ENCODE measurements around the gene GFER. TPM values are rescaled to one million over a fixed set of nuclear protein-coding genes. Genes with fewer than 3 reads are reported as not detected.

The GFER gene
- total RNA-seq, 1 donor = 8.7 TPM

DNA sequence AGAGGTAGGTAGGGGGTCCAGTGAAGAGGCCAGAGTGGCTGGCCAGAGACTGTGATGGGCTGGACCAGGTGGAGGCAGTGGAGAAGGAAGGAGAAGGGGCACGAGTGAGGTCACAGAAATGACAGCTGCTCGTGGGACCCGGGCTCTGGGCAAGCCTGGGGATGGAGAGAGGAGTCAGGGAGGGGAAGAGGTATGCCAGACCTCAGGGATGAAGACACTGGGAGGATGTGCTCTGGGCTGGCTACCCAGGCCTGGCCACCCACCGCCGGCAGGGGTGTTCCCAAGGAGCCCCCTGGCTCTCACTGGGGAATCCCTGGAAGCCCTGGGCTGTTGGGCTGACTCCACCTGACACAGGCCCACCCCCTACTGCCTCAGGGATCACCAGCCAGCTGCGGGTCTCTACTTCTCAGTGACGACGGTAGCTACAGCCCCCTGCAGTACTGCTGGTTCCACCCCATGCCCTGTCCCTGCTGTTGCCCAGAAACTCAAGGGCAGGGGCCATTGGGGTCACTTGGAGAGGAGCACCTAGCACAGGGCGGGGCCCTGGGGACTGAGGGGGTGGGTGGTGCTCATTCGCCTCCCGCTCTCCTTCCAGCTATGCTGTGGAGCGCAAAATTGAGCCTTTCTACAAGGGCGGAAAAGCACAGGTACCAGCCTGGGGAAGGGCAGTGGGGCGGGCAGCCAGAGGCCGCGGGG is 10.4 kb upstream of the GFER start:
- no peak overlapping the region for H2AFZ ChIP-seq (ENCODE audit: low read length)
- H3K27ac ChIP-seq (ENCODE audit: low read depth, low read length) = no peak overlapping the region
- H3K9me3 ChIP-seq (ENCODE audit: low read depth, low read length) = no peaks in the 10 kb centered on the region
- H3K4me2 ChIP-seq (ENCODE audit: insufficient read depth, low read length) = no peak overlapping the region
- H3K27me3 ChIP-seq (ENCODE audit: insufficient read depth, low read length) = no peaks in the 10 kb centered on the region
- H3K4me3 ChIP-seq (ENCODE audit: insufficient read depth, low read length) = no peak overlapping the region
- peaks cover 26% of the 10 kb centered on the region for H3K79me2 ChIP-seq (ENCODE audit: insufficient read depth, low read length)
- H4K20me1 ChIP-seq (ENCODE audit: insufficient read depth, low read length) = peaks cover 5% of the 10 kb centered on the region
- H3K4me1 ChIP-seq (ENCODE audit: insufficient read depth, low read length) = peaks cover 10% of the 10 kb centered on the region
- TF ChIP-seq, protein P1, sequence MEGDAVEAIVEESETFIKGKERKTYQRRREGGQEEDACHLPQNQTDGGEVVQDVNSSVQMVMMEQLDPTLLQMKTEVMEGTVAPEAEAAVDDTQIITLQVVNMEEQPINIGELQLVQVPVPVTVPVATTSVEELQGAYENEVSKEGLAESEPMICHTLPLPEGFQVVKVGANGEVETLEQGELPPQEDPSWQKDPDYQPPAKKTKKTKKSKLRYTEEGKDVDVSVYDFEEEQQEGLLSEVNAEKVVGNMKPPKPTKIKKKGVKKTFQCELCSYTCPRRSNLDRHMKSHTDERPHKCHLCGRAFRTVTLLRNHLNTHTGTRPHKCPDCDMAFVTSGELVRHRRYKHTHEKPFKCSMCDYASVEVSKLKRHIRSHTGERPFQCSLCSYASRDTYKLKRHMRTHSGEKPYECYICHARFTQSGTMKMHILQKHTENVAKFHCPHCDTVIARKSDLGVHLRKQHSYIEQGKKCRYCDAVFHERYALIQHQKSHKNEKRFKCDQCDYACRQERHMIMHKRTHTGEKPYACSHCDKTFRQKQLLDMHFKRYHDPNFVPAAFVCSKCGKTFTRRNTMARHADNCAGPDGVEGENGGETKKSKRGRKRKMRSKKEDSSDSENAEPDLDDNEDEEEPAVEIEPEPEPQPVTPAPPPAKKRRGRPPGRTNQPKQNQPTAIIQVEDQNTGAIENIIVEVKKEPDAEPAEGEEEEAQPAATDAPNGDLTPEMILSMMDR (IDR thresholded peaks at IDR 0.05; ENCODE audit: extremely low read depth, low read depth, low read length) = no peak
- H3K36me3 ChIP-seq (ENCODE audit: insufficient read depth, low read length) = peaks cover 26% of the 10 kb centered on the region
- DNase-seq (ENCODE audit: insufficient read length, low spot score, missing footprints) = peak; percentile 87

DNA sequence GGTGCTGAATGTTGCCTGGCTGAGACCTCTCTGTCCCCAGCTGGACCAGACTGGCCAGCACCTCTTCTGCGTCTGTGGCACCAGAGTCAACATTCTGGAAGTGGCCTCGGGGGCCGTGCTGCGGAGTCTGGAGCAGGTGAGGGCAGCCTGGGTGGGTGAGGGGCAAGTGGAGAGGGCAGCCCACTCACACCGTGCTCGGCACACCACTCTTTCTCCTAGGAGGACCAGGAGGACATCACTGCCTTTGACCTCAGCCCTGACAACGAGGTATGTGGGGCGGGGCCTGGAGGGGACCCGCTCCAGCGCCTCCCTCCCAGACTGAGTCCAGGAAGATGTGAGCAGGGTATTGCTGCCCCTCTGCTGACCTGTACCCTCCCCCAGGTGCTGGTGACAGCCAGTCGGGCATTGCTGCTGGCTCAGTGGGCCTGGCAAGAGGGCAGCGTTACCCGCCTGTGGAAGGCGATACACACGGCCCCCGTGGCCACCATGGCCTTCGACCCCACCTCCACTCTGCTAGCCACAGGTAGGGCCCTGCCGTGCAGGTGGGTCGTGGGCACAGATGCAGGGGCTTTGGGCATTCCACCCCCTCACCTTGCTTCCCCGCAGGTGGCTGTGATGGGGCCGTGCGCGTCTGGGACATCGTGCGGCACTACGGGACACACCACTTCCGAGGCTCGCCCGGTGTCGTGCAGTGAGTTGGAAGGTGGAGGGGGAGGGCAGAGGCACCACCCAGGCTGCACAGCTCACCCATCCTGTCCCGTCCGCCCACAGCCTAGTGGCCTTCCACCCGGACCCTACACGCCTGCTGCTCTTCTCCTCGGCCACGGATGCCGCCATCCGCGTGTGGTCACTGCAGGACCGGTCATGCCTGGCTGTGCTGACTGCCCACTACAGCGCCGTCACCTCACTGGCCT is 9.6 kb upstream of the GFER start:
- DNase-seq (ENCODE audit: insufficient read length, low spot score, missing footprints) = peak; percentile 72
- Histone ChIP-seq H3K27ac (ENCODE audit: low read depth, low read length) (no peak overlapping the region), H3K36me3 (ENCODE audit: insufficient read depth, low read length) (peaks cover 26% of the 10 kb centered on the region), H3K4me1 (ENCODE audit: insufficient read depth, low read length) (peaks cover 10% of the 10 kb centered on the region), H4K20me1 (ENCODE audit: insufficient read depth, low read length) (peaks cover 10% of the 10 kb centered on the region), H3K79me2 (ENCODE audit: insufficient read depth, low read length) (peaks cover 26% of the 10 kb centered on the region), H3K9me3 (ENCODE audit: low read depth, low read length) (no peaks in the 10 kb centered on the region), H3K27me3 (ENCODE audit: insufficient read depth, low read length) (peaks cover under 1% of the 10 kb centered on the region), H3K4me2 (ENCODE audit: insufficient read depth, low read length) (no peak overlapping the region), H2AFZ (ENCODE audit: low read length) (no peak overlapping the region), H3K4me3 (ENCODE audit: insufficient read depth, low read length) (no peak overlapping the region)
- TF ChIP-seq, protein P1 (IDR thresholded peaks at IDR 0.05; ENCODE audit: extremely low read depth, low read depth, low read length) = no peak

DNA sequence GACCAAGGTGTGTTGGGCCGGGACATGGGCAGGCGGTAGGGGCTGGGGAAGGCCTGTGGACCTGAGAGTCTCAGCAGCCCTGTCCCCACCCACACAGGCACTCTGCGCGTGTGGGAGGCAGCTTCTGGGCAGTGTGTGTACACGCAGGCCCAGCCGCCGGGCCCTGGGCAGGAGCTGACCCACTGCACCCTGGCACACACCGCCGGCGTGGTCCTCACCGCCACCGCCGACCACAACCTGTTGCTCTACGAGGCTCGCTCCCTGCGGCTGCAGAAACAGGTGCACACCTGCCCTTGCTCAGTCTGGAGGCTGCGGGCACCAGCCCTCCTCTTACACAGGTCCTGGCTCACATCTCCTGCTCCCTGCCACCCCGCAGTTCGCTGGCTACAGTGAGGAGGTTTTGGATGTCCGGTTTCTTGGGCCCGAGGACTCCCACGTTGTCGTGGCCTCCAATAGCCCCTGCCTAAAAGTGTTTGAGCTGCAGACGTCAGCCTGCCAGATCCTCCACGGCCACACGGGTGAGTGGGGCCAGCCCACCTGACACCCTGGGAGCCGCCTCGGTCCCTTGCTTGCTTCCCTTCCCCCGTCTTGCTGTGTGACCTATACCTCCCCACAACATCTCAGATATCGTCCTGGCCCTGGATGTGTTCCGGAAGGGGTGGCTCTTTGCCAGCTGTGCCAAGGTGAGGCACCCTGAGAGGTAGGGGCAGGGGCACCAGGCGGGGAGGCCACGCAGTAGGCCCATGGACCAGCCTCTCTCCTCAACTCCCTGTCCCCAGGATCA is 8.4 kb upstream of the GFER start:
- Histone ChIP-seq H3K9me3 (ENCODE audit: low read depth, low read length) (no peaks in the 10 kb centered on the region), H3K27me3 (ENCODE audit: insufficient read depth, low read length) (peaks cover 13% of the 10 kb centered on the region), H3K36me3 (ENCODE audit: insufficient read depth, low read length) (peaks cover 26% of the 10 kb centered on the region), H3K79me2 (ENCODE audit: insufficient read depth, low read length) (peaks cover 26% of the 10 kb centered on the region), H3K4me3 (ENCODE audit: insufficient read depth, low read length) (no peak overlapping the region), H3K4me2 (ENCODE audit: insufficient read depth, low read length) (no peak overlapping the region), H3K27ac (ENCODE audit: low read depth, low read length) (no peak overlapping the region), H4K20me1 (ENCODE audit: insufficient read depth, low read length) (peaks cover 15% of the 10 kb centered on the region), H2AFZ (ENCODE audit: low read length) (no peak overlapping the region), H3K4me1 (ENCODE audit: insufficient read depth, low read length) (peaks cover 10% of the 10 kb centered on the region)
- peak; percentile 55 for DNase-seq (ENCODE audit: insufficient read length, low spot score, missing footprints)
- TF ChIP-seq, protein P1 (IDR thresholded peaks at IDR 0.05; ENCODE audit: extremely low read depth, low read depth, low read length) = no peak

Data from osteoblast (primary cell).